ENCODE data around the gene SENP6.
"Not testable (repeated sequence)": the region's sequence is repeated elsewhere in the genome, so short reads cannot be mapped to it uniquely, and the experiment has no call there.

Gene SENP6

GRCh38 chr6:75601304-75602245, at the start of gene SENP6:
Gene SENP6, plus strand, starts transcription at chr6:75601880. Its CDS starts 645 bp downstream, at chr6:75602525.
- no peak for DNase-seq

GRCh38 chr6:75556240-75556639, 45.4 kb upstream of the SENP6 start:
- DNase-seq, result no peak

GRCh38 chr6:75557068-75557467, 44.6 kb upstream of the SENP6 start:
- no peak for DNase-seq

GRCh38 chr6:75563032-75563431, 38.6 kb upstream of the SENP6 start:
- no peak for DNase-seq

- DNase-seq, result no peak
These were observed 35.4 kb upstream of the SENP6 start for GRCh38 chr6:75566137-75566767.

- no peak for DNase-seq
These were observed 33.6 kb upstream of the SENP6 start for GRCh38 chr6:75568100-75568499.

- DNase-seq, result no peak
These were observed 32.7 kb upstream of the SENP6 start for GRCh38 chr6:75568965-75569364.

GRCh38 chr6:75570671-75571070, 31.0 kb upstream of the SENP6 start:
- not testable (repeated sequence) for DNase-seq

- DNase-seq, result no peak
These were observed 29.6 kb upstream of the SENP6 start for GRCh38 chr6:75572072-75572471.

GRCh38 chr6:75579951-75580350, 21.7 kb upstream of the SENP6 start:
- DNase-seq, result no peak

- DNase-seq, result no peak
These were observed 20.4 kb upstream of the SENP6 start for GRCh38 chr6:75581231-75581630.

- not testable (repeated sequence) for DNase-seq
These were observed 17.1 kb upstream of the SENP6 start for GRCh38 chr6:75584552-75584951.

GRCh38 chr6:75588948-75589347, 12.7 kb upstream of the SENP6 start:
- DNase-seq, result no peak

- DNase-seq, result no peak
These were observed 11.3 kb upstream of the SENP6 start for GRCh38 chr6:75590370-75590769.

GRCh38 chr6:75596380-75596779, 5.3 kb upstream of the SENP6 start:
- not testable (repeated sequence) for DNase-seq

GRCh38 chr6:75600768-75601167, 912 bp upstream of the SENP6 start:
- no peak for DNase-seq

- no peak for DNase-seq
These were observed 796 bp downstream of the SENP6 start for GRCh38 chr6:75602246-75603105.

- no peak for DNase-seq
These were observed 1.4 kb downstream of the SENP6 start for GRCh38 chr6:75603106-75603420.

GRCh38 chr6:75604294-75604693, 2.6 kb downstream of the SENP6 start:
- DNase-seq, result no peak

- DNase-seq, result no peak
These were observed 4.0 kb downstream of the SENP6 start for GRCh38 chr6:75605635-75606034.

- DNase-seq, result no peak
These were observed 6.6 kb downstream of the SENP6 start for GRCh38 chr6:75608304-75608703.

- DNase-seq, result no peak
These were observed 7.4 kb downstream of the SENP6 start for GRCh38 chr6:75608956-75609533.
